Caco-2 (cell line): ENCODE measurements around the gene APOBEC3F. TPM values are rescaled to one million over a fixed set of nuclear protein-coding genes. Genes with fewer than 3 reads are reported as not detected.

Source experiments
- BruUV-seq: library from RNA; stranded (reverse); fragments of 400-500 nt; replicated peaks from 2 replicates; lab custom pipeline; 2021; lab: Mats Ljungman, UMichigan
- CTCF ChIA-PET: fragments of 300-600 bp; sonication (Branson Sonifier 250); formaldehyde crosslinking; loops from one replicate; lab custom pipeline; 2022; ENCODE audit warnings: antibody characterized with exemption; lab: Charles Lee
- POLR2A ChIA-PET: fragments of 300-600 bp; sonication (Branson Sonifier 250); formaldehyde crosslinking; loops from one replicate; lab custom pipeline; 2022; ENCODE audit warnings: antibody characterized with exemption; lab: Charles Lee
- DNase-seq, 2 experiments: peaks; one replicate each; pipeline versions ENCODE4 v3.0.0 to v3.0.0-alpha.2; 2020 to 2022
- H3K27me3 ChIP-seq: replicated peaks from 2 replicates; pipeline ENCODE4 v1.6.0; 2011; ENCODE audit warnings: low read length; ENCODE audit not compliant: control insufficient read depth, insufficient read depth
- H3K36me3 ChIP-seq: 2 replicates; pipeline ENCODE4 v1.5.1; 2011; ENCODE audit warnings: low read length; ENCODE audit not compliant: control insufficient read depth, insufficient read depth
- H3K4me1 ChIP-seq: fragments of 250-450 bp; sonication (Bioruptor Pico); 2 replicates; pipeline ENCODE4 v1.5.1; 2020; ENCODE audit warnings: mild to moderate bottlenecking
- H3K4me3 ChIP-seq: 2 replicates; pipeline ENCODE4 v1.5.1; 2011; ENCODE audit warnings: low read depth, mild to moderate bottlenecking, control low read depth, low read length
- H3K9me3 ChIP-seq: fragments of 250-450 bp; sonication (Bioruptor Pico); 2 replicates; pipeline ENCODE4 v1.5.1; 2020; ENCODE audit warnings: mild to moderate bottlenecking, moderate library complexity
- H3K27ac Mint-ChIP-seq: one replicate; pipeline ENCODE4 v1.8.0; 2022; ENCODE audit warnings: mixed read lengths; ENCODE audit not compliant: unreplicated experiment
- H3K27me3 Mint-ChIP-seq: one replicate; pipeline ENCODE4 v1.8.0; 2022; ENCODE audit warnings: mixed read lengths; ENCODE audit not compliant: insufficient read depth, unreplicated experiment
- H3K36me3 Mint-ChIP-seq: one replicate; pipeline ENCODE4 v1.8.0; 2022; ENCODE audit warnings: mild to moderate bottlenecking, mixed read lengths; ENCODE audit not compliant: insufficient read depth, unreplicated experiment
- H3K4me1 Mint-ChIP-seq: one replicate; pipeline ENCODE4 v1.8.0; 2022; ENCODE audit warnings: low read depth, mixed read lengths; ENCODE audit not compliant: unreplicated experiment
- H3K4me3 Mint-ChIP-seq: one replicate; pipeline ENCODE4 v1.8.0; 2022; ENCODE audit warnings: mild to moderate bottlenecking, moderate library complexity, mixed read lengths; ENCODE audit not compliant: unreplicated experiment
- H3K9me3 Mint-ChIP-seq: one replicate; pipeline ENCODE4 v1.8.0; 2022; ENCODE audit warnings: mixed read lengths; ENCODE audit not compliant: unreplicated experiment
- intact Hi-C: fragments of 100-400 bp; cut with micrococcal nuclease; formaldehyde crosslinking; loops from one replicate; pipeline ENCODE4 v1.10.0; 2022; ENCODE audit not compliant: unreplicated experiment
- total RNA-seq: library from RNA; stranded (reverse); gene quantifications from 2 replicates; pipeline ENCODE4 v1.2.3, GENCODE V29; 2022
- TF ChIP-seq, protein P1 (sequence below), 2 experiments: fragments of 200-600 bp in 1 of 2; IDR thresholded peaks; 1 replicate in 1 of 2; 2 replicates in 1 of 2; pipeline versions ENCODE4 v1.5.1 to v1.8.0; 2011 to 2022; ENCODE audit warnings: antibody characterized with exemption in 1 of 2, control low read depth in 1 of 2, inconsistent platforms in 1 of 2, low read depth in 1 of 2, low read length in 1 of 2, mild to moderate bottlenecking in 1 of 2, moderate library complexity in 1 of 2; ENCODE audit not compliant: insufficient read depth in 1 of 2, severe bottlenecking in 1 of 2, unreplicated experiment in 1 of 2

Gene APOBEC3F
- total RNA-seq, 1 experiment from 2014 or later, result 7.8 TPM

DNA sequence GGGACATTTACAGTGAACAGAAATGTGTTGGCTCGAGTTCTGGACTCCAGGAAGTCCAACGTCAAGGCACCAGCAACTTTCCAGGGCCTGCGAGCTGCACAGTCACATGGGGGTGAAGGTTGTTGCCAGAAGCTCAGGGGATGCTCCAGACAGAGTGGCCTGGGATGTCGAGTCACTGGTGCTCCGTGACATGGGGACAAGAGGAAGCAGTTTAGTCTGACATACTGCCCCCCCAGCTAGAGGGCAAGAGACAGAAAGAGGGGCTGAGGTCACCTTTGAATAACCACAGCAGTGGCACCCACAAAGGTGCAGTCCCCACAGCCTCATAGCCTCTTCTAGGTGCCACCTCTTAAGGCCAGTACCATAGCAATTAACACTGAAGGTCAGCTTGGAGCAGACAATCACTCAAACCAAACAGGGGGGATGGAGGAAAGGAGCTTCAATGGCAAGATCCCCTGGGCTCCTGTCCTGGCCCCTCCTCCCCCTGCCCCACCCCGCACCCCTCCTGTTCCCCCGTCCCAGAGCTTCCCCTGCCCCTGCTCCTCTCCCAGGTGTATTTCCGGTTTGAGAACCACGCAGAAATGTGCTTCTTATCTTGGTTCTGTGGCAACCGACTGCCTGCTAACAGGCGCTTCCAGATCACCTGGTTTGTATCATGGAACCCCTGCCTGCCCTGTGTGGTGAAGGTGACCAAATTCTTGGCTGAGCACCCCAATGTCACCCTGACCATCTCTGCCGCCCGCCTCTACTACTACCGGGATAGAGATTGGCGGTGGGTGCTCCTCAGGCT is 15.9 kb upstream of the APOBEC3F start:
- H3K27me3 ChIP-seq, result no peaks in the 10 kb centered on the region
- no peaks in the 10 kb centered on the region for H3K9me3 ChIP-seq
- no peak for DNase-seq
- H3K27ac Mint-ChIP-seq, result no peak overlapping the region
- POLR2A ChIA-PET, result interaction anchor here (0.6 kb wide), 1 partner anchor 104 kb away, joined by 3 read pairs; no protein-coding TSS in a partner anchor
- H3K4me3 ChIP-seq, result no peak overlapping the region
- H3K4me1 Mint-ChIP-seq, result no peaks in the 10 kb centered on the region
- H3K36me3 ChIP-seq, result no peaks in the 10 kb centered on the region
- CTCF ChIA-PET, result no interaction called here
- no peaks in the 10 kb centered on the region for H3K4me1 ChIP-seq
- no peak overlapping the region for H3K4me3 Mint-ChIP-seq
- TF ChIP-seq, protein P1, sequence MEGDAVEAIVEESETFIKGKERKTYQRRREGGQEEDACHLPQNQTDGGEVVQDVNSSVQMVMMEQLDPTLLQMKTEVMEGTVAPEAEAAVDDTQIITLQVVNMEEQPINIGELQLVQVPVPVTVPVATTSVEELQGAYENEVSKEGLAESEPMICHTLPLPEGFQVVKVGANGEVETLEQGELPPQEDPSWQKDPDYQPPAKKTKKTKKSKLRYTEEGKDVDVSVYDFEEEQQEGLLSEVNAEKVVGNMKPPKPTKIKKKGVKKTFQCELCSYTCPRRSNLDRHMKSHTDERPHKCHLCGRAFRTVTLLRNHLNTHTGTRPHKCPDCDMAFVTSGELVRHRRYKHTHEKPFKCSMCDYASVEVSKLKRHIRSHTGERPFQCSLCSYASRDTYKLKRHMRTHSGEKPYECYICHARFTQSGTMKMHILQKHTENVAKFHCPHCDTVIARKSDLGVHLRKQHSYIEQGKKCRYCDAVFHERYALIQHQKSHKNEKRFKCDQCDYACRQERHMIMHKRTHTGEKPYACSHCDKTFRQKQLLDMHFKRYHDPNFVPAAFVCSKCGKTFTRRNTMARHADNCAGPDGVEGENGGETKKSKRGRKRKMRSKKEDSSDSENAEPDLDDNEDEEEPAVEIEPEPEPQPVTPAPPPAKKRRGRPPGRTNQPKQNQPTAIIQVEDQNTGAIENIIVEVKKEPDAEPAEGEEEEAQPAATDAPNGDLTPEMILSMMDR (IDR thresholded peaks at IDR 0.05; ENCODE audit: insufficient read depth in 1 of 2, low read depth in 1 of 2, low read length in 1 of 2, severe bottlenecking in 1 of 2, unreplicated experiment in 1 of 2), result no peak
- no peaks in the 10 kb centered on the region for H3K9me3 Mint-ChIP-seq
- intact Hi-C loops, result no loop called here
- no TSS peak for BruUV-seq
- H3K27me3 Mint-ChIP-seq, result no peaks in the 10 kb centered on the region
- H3K36me3 Mint-ChIP-seq, result no peaks in the 10 kb centered on the region

DNA sequence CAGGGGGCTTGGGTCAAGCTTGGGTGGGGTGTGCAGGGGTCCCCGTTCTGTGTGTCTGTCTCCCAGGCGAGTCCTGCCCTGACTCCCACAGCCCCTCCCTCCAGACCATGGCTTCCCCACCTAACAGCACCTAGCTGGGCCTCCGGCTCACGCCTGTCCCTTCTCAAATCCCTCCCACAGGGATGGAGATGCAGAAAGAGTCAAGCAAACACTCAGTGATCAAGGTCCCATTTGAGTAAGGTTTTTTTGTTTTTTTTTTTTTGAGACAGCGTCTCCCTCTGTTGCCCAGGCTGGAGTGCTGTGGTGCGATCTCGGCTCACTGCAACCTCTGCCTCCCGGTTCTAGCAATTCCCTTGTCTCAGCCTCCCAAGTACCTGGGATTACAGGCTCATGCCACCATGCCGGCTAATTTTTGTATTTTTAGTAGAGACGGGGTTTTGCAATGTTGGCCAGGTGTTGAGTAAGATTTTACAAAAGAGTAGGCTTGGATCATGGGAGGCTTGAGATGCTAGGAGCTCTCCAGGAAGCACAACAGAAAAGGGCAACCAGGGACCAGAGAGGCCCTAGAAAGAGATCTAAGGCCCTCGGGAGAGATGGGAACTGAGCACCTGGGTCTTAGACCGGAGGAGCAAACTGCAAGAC is 14.0 kb upstream of the APOBEC3F start:
- H3K27me3 ChIP-seq, result no peaks in the 10 kb centered on the region
- no peaks in the 10 kb centered on the region for H3K9me3 ChIP-seq
- DNase-seq, result no peak
- H3K4me1 ChIP-seq, result no peaks in the 10 kb centered on the region
- ChIA-PET POLR2A (no interaction called here), CTCF (no interaction called here)
- TF ChIP-seq, protein P1 (IDR thresholded peaks at IDR 0.05; ENCODE audit: insufficient read depth in 1 of 2, low read depth in 1 of 2, low read length in 1 of 2, severe bottlenecking in 1 of 2, unreplicated experiment in 1 of 2), result no peak
- no peaks in the 10 kb centered on the region for H3K36me3 ChIP-seq
- no peaks in the 10 kb centered on the region for H3K27me3 Mint-ChIP-seq
- no TSS peak for BruUV-seq
- H3K4me3 ChIP-seq, result no peak overlapping the region
- no peak overlapping the region for H3K4me3 Mint-ChIP-seq
- H3K36me3 Mint-ChIP-seq, result no peaks in the 10 kb centered on the region
- intact Hi-C loops, result no loop called here
- H3K9me3 Mint-ChIP-seq, result no peaks in the 10 kb centered on the region
- no peaks in the 10 kb centered on the region for H3K4me1 Mint-ChIP-seq
- no peak overlapping the region for H3K27ac Mint-ChIP-seq

DNA sequence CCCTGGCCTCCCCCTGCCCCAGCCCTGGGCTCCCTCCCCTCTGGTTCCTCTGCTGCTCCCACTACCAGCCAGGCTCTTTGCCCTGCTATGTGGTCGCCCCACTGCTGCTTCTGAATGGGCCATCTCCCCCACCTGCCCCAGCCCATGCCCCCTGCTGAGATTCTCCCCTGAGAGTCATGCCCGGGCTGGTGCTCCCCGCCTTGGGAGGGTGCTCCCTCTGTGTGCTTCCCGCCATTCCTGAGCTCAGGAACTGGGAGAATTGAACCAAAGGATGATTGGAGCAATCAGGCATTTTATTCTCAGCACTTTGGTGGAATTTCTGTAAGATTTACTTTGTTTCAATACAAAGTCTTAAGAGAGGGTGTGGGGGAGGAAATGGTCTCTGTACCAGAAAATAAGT is 12.9 kb upstream of the APOBEC3F start:
- H3K27ac Mint-ChIP-seq, result no peak overlapping the region
- POLR2A ChIA-PET, result no interaction called here
- Histone ChIP-seq H3K4me1 (no peaks in the 10 kb centered on the region), H3K9me3 (no peaks in the 10 kb centered on the region), H3K36me3 (no peaks in the 10 kb centered on the region), H3K27me3 (no peaks in the 10 kb centered on the region), H3K4me3 (no peak overlapping the region)
- no peak for DNase-seq
- H3K9me3 Mint-ChIP-seq, result no peaks in the 10 kb centered on the region
- H3K36me3 Mint-ChIP-seq, result no peaks in the 10 kb centered on the region
- CTCF ChIA-PET, result interaction anchor here (0.5 kb wide), 1 partner anchor 40 kb away, joined by 3 read pairs; no protein-coding TSS in a partner anchor
- H3K27me3 Mint-ChIP-seq, result no peaks in the 10 kb centered on the region
- intact Hi-C loops, result no loop called here
- no peak overlapping the region for H3K4me3 Mint-ChIP-seq
- no TSS peak for BruUV-seq
- TF ChIP-seq, protein P1 (IDR thresholded peaks at IDR 0.05; ENCODE audit: insufficient read depth in 1 of 2, low read depth in 1 of 2, low read length in 1 of 2, severe bottlenecking in 1 of 2, unreplicated experiment in 1 of 2), result no peak
- H3K4me1 Mint-ChIP-seq, result no peaks in the 10 kb centered on the region
